ENCODE results near the gene ARPC1A.
"Not testable (repeated sequence)": the region's sequence is repeated elsewhere in the genome, so short reads cannot be mapped to it uniquely, and the experiment has no call there.

The ARPC1A gene

GRCh38 chr7:99325001-99325493 is 651 bp upstream of the ARPC1A start:
- Mint-ChIP-seq H3K36me3 (ENCODE audit: low read depth) (peaks cover 13% of the 10 kb centered on the region), H3K4me3 (peak overlapping the region; percentile 90), H3K9me3 (no peaks in the 10 kb centered on the region), H3K4me1 (peaks cover 17% of the 10 kb centered on the region), H3K27ac (no peak overlapping the region), H3K27me3 (ENCODE audit: low read depth, poor library complexity) (peaks cover 4% of the 10 kb centered on the region)
- TF ChIP-seq CTCF (IDR thresholded peaks at IDR 0.05): no peak
- DNase-seq: no peak

- Mint-ChIP-seq H3K4me1 (peaks cover 17% of the 10 kb centered on the region), H3K4me3 (peak overlapping the region; percentile 90), H3K27ac (peak overlapping the region; percentile 39), H3K9me3 (no peaks in the 10 kb centered on the region), H3K36me3 (ENCODE audit: low read depth) (peaks cover 17% of the 10 kb centered on the region), H3K27me3 (ENCODE audit: low read depth, poor library complexity) (no peaks in the 10 kb centered on the region)
- no peak for TF ChIP-seq CTCF (IDR thresholded peaks at IDR 0.05)
- no peak for DNase-seq
Measured at GRCh38 chr7:99326408-99326782, 697 bp downstream of the ARPC1A start.

- not testable (repeated sequence) for DNase-seq; H3K4me3 Mint-ChIP-seq; H3K27me3 Mint-ChIP-seq (ENCODE audit: low read depth, poor library complexity); H3K9me3 Mint-ChIP-seq
- Mint-ChIP-seq H3K4me1 (peaks cover 17% of the 10 kb centered on the region), H3K36me3 (ENCODE audit: low read depth) (peaks cover 39% of the 10 kb centered on the region), H3K27ac (peak overlapping the region; percentile 57)
Measured at GRCh38 chr7:99330314-99330961, 4.7 kb downstream of the ARPC1A start.

- peaks cover 17% of the 10 kb centered on the region for H3K4me1 Mint-ChIP-seq
Measured at GRCh38 chr7:99331002-99331401, 5.3 kb downstream of the ARPC1A start.

GRCh38 chr7:99339595-99339994 is 13.9 kb downstream of the ARPC1A start:
- no peak overlapping the region for H3K4me3 Mint-ChIP-seq
- no peaks in the 10 kb centered on the region for H3K9me3 Mint-ChIP-seq
- H3K27me3 Mint-ChIP-seq (ENCODE audit: low read depth, poor library complexity): peaks cover 4% of the 10 kb centered on the region
- H3K36me3 Mint-ChIP-seq (ENCODE audit: low read depth): peaks cover 70% of the 10 kb centered on the region
- no peak for DNase-seq
- no peaks in the 10 kb centered on the region for H3K4me1 Mint-ChIP-seq
- no peak overlapping the region for H3K27ac Mint-ChIP-seq
- no peak for TF ChIP-seq CTCF (IDR thresholded peaks at IDR 0.05)

More at GRCh38 chr7:99331002-99331401, 5.3 kb downstream of the ARPC1A start:
- Mint-ChIP-seq H3K27ac (no peak overlapping the region), H3K27me3 (ENCODE audit: low read depth, poor library complexity) (no peaks in the 10 kb centered on the region), H3K36me3 (ENCODE audit: low read depth) (peaks cover 41% of the 10 kb centered on the region), H3K9me3 (no peaks in the 10 kb centered on the region), H3K4me3 (no peak overlapping the region)
- DNase-seq: no peak
- no peak for TF ChIP-seq CTCF (IDR thresholded peaks at IDR 0.05)

- Mint-ChIP-seq H3K36me3 (ENCODE audit: low read depth) (peaks cover 71% of the 10 kb centered on the region), H3K4me1 (no peaks in the 10 kb centered on the region), H3K27ac (no peak overlapping the region), H3K4me3 (no peak overlapping the region), H3K9me3 (no peaks in the 10 kb centered on the region), H3K27me3 (ENCODE audit: low read depth, poor library complexity) (peaks cover 4% of the 10 kb centered on the region)
- no peak for DNase-seq
- no peak for TF ChIP-seq CTCF (IDR thresholded peaks at IDR 0.05)
Measured at GRCh38 chr7:99340659-99341058, 15.0 kb downstream of the ARPC1A start.

All from nephron progenitor cell (in vitro differentiated cells).